Fibroblast of upper back skin (primary cell): ENCODE measurements around the gene MRTFB.

Source experiments
- DNase-seq: peaks from one replicate; pipeline ENCODE4 v3.0.0-alpha.2; 2013

The MRTFB gene

DNA sequence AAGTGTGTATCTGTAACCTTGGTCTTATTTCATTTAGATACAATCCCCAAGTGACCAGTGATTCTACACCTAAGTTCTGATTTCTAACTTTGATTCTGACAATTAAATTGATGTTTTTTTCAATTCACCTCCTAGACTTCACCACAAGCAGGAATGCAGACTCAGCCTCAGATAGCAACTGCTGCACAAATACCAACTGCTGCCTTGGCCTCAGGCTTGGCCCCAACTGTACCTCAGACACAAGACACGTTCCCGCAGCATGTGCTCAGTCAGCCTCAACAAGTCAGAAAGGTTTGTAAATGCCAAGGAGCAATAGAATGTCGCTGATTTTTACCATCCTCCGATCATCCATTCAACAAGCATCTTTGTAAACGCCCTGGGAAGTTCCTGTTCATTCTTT is 177.7 kb downstream of the MRTFB start:
- DNase-seq = no peak

DNA sequence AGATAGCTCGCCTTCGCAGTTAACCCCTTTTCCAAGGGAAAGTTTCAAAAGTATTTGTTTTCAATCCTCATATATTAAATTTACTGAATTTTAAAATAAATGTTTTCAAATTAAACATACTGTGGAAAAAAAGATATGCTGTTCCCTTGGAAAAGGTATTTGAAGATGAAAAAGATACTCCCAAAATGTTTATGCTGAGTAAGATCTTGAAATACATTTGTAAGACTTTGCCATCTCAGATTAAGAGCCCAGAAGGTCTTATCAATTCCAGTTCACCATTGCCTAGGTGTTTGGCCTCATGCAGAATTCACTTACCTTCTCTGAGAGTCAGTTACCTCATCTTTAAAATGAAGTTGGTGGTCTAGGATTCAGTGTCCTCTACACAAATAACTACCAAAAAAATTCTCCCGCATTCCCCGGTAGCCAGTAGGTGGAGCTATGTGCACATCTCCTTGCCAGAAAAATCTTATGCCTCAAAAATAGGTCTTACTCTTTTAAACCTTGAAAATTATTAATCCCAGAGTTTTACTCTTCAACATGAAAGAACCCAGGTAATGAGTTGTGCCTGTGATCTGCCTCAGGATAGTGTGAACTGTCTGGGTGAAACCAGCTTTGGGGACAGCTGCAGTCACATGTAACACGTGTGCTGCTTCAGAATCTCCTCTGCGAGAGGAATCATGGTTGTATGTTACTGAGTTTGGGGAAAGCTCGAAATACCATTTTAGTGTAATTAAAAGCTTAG is 178.3 kb downstream of the MRTFB start:
- DNase-seq = peak; percentile 47

DNA sequence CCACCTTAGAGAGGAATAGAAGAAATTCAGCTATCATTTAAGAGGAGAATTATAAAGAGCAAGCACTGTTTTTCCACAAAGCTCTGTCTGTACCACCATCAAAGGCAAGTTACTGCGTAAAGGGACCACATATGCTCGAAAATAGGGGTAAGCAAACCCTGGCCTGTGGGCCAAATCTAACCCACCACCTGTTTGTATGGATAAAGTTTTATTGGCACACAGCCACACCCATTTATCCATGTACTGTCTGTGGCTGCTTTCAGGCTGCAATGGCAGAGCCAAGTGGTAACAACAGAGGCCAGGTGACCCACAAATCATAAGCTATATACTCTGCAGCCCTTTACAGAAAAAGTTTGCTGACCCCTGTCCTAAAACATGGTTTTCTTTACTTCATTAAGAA is 180.3 kb downstream of the MRTFB start:
- DNase-seq = no peak

DNA sequence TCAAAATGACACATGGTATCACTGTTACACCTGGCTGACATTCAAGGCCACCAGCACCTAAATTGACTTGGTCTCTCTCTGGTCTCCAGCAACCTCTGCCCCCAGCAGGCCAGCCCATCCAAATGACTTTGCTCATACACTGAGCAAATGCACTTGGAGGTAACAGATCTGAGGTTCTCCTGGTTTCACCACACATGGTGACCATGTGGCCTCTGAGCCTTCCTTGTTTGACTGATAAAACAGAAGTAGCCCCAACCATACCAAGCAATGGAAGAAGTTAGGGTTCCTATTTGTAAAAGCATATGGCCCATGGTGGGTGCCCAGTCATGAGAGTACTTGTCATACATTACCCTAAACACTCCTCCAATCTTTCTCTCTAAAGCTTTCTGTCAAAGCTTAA is 181.7 kb downstream of the MRTFB start:
- no peak for DNase-seq

DNA sequence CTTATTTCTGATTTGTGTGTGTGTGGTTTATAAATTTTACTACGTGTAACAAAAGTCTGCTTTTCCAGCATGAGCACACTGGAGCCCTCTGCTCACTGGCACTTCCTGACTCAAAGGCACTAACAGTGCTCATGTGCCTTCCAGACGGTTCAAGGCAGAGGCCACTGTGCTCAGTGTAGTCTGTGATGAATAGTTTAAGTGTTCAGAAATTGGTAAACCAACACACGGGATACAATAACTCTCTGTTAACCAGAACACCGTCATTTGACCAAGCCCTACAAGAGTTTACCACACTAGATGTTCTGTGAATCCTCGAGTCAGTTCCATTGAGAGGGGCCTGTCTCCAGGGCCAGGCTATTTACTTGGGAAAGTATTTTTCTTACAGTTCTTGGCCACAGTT is 191.9 kb downstream of the MRTFB start:
- DNase-seq = no peak

DNA sequence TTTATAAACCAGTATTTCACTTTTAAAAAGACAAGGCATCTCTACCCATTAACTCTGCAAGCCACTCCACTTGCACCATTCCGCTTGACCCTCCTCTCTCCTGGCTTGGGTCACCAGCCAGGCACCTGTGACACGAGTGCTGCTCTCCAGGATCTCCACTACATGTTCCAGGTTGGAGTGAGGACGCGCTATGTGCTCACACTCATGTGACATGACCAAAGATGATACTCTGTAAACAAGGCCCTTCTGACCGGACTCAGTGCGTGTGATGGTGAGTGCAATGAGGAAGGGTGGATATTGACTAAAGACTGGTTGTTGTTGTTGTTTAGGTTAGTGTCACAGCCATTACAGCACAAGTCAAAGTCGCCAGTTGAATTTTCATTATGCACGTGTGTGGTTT is 192.7 kb downstream of the MRTFB start:
- DNase-seq = no peak

DNA sequence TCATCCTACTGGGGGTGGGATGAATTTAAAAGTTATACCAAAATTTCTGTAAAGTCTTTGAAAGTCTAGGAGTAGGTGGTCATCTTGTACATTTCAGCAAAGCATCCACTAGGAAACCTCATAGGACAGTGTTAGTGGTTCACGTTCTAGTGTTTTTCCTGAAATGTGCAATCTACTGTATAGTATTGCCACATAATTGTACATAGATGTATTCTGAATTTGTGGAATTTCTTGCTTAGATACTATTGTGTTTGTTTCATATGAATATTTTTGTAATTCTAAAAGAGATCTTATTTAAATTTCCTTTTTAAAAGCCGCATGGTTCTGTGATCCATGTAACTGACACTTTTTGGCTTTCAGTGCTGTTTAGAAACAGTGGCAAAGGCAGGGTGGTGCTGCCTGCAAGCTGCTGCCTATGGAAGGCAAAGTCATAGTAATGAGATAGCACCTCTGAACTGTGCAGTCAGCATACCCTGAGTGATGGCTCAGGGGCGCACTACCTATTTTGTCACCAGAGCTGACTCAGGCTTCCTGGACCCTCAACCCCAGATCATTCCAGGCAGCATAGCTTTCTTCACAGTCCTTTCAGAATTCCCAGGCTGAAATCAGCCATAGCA is 193.3 kb downstream of the MRTFB start:
- no peak for DNase-seq

DNA sequence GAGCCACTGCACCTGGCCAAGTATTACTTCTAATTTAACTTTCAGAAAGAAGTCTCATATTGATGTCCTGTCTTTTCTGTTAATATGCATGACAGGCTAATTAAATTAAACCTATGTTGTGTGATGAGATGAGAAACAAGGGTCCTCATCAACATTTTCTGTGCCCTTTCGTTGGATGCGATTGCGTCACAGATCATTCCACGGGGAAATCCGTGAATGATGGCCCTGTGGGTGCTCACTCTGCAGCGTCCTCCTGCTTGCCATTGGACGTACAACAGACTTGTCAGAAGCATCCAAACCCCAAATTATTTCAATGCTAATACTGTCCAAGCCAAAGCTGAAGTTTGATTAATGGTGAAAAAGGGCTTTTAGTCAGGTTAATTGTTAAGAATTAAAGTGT is 197.0 kb downstream of the MRTFB start:
- no peak for DNase-seq

DNA sequence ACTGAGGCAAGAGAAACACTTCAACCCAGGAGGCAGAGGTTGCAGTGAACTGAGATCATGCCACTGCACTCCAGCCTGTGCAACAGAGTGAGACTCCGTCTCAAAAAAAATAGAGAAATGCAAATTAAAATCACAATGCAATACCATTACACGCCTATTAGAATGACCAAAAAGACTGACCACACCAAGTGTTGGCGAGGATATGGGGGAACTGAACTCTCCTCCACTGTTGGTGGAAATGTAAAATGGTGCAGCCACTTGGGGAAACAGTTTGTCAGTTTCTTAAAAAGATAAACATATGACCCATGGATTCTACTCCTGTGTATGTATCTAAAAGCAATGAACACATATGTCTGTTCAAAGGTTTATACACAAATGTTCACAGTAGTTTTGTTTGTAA is 204.8 kb downstream of the MRTFB start:
- no peak for DNase-seq

DNA sequence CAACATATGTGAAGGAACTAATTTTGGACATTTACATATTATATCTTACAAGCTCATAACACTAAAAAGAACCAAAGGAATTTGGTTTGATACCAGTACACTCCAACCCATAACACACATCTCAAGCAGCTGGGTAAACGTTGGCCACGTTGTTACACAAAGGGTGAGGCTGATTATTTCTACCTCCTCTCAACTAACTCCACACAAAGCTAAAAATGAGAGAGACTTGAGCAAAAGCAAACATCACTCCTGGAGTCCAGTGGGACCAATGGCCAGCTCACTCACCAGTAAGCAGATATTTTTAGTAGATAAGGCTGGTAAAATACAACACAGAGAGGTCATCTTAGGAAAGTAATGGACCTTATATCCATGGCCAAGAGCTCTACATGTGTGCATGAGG is 207.6 kb downstream of the MRTFB start:
- no peak for DNase-seq

DNA sequence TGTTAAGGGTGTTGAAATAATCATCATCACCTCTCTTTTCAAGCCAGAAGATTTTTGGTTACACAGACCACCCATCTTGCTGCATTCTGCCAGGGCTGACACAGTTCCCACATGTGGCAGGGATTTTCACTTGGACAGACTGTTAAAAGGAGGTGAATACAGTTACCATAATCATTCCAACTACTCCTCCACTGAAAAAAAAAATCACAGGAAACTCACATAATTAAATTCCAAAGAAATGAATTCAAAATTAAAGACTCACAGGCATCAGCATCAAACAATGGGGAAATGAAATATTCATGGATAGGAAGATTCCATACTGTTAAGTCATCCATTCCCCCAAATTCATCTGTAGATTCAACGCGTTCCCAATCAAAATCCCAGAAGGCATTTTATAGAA is 209.4 kb downstream of the MRTFB start:
- DNase-seq = peak; percentile 82

DNA sequence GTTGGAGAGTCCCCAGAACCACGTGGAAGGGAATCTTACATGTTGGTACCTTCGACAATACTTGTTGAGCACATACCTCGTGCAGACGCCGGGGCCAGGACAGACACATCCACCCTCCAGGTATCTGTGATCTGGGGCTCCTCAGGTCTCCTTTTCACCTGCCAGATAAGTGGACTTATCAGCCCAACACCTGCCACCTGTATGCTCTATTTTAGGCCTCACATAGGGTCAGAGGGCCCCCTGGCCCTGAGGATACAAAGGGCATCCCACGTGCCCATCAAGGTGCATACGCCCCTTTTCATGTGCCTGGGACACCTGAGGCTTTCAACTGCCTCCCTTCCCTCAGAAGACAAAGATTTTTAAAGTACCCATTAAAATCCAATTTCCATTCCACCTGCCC is 212.7 kb downstream of the MRTFB start:
- DNase-seq = no peak

DNA sequence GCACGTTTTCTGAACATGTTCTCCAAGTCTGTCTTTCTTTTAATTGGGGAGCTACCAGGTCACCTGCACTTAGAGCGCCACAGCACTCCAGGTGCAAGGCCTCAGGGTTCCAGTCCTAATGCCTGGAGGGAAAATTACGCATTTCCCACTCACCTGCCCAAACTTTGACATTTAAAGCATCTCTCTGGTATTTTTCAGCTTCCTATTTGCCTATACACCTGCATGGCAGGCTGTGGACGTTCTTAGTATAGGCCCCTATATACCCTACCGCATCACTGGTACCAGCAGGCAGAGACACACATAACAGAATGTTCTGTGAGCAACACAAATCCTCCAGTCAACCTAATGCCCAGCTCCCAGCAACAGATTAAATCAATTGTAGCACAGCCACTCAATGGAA is 213.3 kb downstream of the MRTFB start:
- no peak for DNase-seq

DNA sequence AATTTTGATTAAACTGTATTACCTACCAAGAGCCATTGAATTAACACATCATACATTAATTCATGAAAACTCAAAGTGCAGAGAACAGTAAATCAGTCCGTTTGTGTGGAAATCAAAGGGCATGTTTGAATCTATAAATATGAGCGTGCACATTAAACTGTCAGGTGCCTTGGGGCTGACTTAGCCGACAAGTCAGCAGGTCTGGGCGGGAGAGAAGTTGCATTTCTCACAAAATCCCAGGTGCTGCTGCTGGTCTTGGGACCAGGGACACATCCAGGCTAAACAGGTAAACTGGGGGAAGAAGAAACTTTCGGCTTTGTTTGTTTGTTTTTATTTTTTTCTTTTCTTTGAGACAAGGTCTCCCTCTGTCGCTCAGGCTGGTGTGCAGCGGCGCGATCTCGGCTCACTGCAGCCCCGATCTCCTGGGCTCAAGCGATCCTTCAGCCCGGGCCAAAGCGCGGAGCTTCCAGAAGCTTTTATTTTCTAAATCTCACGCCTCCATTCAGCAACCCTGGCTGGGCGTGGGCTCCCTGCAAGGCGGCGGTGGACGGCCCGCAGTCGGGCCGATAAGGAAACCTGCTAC is 213.9 kb downstream of the MRTFB start:
- no peak for DNase-seq

DNA sequence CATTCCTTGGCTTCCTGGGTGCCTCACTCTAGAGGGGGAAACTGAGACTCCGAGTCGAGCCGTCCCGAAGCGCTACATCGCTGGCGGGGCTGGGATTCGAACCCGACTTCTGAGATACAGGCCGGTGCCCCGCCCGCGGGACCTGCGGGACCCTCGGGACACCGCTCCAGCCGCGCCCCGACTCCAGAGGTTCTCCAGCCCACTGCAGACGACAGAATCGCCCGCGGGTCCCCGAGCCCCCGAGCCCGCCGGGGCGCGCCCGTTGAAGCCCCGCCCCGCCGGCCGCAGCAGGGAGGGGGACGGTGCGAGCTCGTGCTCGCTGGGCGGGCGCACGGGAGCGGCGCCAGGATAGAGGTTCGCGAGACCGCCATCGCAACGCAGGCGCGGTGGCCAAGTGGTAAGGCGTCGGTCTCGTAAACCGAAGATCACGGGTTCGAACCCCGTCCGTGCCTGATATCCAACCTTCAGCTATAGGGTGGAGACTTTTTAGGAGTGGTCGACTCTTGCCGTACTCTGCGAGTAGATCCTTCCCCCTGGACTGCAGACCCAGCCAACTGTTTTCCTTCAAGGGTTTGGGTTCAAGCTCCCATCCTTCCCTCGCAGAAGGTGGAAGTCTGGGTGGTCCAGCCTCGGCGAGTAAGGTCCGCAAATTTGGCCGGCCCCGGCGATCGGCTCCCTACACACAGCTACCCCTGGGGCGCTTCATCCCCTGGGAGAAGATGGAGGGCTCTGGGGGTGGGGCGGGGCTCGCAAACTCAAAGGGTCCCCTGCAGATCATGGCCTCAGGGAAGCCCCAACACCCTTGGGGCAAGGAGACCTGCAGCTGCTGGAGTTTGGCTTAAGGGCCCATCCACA is 214.6 kb downstream of the MRTFB start:
- DNase-seq = peak; percentile 98

DNA sequence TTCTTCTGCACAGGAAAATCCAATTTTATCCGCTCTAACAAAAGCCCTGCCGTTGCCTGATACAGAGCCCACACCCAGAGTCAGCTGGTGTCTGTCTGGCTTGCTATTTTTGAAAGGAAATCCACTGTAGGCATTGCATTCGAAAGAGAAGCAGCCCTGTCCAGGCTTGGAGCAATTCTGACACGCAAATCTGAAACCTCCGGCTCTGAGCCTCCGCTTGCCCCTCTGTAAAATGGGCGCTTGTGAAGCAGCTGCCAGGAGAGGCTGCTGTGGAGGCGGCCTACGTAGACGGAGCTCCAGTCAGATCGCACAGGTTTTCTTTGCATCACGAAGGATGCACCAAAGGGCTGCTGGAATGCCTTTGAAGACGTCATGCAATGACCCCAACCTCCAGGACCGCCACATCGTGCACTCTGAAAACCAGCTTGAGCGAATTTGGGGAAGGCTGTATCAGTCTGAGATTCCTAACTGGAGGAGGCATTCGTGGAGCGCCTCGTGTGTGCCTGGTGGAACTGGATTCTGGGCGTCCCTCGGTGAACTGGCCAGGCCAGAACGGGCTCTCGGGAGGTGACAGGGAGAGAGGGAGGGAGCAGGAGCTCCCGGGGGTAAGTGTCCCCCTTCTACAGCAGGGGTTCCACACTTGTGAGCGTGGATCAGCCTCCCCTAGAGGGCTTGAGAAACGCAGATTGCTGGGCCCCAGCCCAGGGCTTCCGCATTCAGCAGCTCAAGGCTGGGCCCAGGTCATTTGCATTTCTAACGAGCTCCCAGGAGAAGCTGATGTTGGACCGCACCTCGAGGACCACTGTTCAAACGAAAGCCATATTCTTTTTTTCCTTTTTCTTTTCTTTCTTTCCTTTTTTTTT is 215.5 kb downstream of the MRTFB start:
- no peak for DNase-seq

DNA sequence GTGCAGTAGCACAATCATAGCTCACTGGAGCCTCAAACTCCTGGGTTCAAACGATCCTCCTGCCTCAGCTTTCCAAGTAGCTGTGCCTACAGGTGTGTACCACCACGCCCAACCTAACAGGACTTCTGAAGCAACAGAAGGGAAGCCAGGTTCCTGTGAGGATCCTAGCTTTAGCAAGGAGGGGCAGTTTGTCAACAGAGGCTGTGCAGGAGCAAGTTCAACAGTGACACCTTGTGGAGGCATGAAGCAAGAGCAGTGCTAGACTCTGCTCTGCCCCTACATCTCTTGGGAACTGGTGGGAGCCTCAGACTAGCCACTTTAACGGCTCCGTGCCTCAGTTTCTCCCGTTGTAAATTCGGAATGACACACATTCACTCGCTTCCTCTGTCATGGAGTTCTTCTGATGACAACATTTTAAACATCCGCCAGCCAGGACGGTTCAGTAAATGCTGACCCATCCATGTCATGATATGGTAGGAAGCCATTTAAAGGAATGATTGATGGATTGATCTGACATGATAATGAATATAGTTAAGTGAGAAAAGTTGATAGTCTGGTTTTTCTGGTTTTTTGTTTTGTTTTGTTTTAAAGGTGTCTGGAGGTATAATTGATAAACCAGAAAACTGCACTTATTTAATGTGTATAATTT is 218.7 kb downstream of the MRTFB start:
- no peak for DNase-seq

DNA sequence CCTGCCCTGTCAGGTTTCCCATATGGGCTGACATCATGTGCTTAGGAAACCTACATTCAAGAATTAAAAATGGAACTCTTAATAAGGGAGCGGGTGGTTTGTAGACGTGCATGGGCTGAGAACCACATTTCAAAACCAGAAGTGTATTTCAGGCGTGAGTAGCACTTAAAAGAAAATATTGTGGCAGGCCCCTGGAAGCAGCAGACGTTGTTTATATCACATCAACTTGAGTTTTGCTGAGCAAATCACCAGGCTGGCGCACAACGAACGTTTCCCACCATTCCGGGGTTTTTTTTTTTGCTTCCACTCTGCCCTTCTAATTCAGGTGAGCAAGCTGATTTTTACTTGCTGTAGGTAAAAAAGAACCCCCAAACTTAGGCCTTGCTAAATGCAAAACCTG is 220.2 kb downstream of the MRTFB start:
- DNase-seq = no peak

DNA sequence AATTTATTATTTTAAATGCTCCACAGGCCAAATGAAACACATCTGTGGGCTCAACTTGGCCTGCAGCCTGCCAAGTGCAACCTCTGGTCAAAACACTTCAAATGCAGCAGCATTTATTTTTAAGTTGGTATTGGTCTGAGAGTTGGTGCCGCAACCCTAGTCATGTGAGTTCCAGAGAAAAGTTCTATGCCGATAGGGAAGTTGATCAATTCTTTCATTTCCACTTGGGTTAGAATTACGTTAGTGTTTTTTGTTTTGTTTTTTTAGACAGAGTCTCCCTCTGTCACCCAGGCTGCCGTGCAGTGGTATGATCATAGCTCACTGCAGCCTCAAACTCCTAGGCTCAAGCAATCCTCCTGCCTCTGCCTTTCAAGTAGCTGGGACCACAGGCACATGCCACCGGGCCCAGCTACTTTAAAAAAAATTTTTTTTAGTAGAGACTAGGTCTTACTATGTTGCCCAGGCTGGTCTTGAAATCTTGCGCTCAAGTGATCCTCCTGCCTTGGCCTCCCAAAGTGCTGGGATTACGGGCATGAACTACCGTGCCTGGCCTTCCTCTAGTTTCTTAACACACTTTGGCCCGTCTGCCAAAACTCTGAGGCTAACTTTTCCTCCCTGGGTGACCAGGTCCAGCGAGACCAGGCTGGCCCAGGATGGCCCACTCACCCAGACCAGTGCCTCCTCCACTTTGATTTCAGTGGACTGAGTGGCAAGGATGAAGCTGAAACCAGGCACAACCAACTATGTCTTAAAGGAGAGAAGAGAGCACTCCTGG is 221.1 kb downstream of the MRTFB start:
- DNase-seq = no peak

DNA sequence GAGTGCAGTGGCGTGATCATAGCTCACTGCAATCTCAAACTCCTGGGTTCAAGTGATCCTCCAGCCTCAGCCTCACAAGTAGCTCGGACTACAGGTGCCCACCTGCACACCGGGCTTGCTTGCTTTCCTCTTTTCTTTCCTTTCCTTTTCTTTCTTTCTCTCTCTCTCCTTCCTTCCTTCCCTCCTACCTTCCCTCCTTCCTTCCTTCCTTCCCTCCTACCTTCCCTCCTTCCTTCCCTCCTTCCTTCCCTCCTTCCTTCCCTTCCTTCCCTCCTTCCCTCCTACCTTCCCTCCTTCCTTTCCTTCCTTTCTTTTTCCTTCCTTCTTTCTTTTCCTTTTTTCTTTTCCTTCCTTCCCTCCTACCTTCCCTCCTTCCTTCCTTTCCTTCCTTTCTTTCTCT is 225.5 kb downstream of the MRTFB start:
- DNase-seq = no peak

DNA sequence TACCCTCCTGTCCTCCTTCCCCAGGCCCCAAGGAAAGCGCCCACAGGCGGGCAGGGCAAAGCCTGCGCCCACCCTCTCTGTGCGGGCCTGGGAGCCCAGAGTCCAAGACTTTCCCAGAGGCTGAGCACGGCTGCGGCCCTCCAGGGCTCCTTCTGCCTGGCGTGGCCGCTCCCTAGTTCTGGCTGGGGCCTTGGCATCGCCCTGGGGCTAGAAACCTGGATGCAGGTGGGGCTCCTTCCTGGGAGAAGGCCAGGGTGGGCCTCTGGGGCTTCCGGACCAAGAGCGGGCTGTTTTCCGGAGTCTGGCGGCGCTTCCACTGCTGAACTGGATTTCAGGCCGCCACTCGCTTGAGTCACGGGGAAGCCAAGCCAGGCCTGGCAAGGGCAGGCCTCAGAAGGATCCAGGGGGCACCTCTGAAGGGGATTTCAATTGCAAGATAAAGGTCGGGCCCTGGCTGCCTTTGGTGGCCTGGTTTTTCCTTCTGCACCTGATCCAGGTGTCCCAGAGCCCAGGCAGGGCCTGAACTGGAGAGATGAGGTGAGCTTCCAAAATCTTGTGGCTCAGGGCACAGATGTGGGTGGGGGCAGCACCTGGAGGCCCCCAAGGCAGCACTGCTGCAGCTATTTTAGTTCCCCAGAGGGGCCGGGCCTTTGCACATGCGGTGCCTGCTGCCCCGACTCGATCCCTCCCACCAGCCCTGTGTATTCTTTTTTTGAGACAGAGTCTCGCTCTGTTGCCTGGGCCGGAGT is 227.4 kb downstream of the MRTFB start:
- no peak for DNase-seq
